ENCODE data around the gene HMGN1. TPM values are rescaled to one million over a fixed set of nuclear protein-coding genes. Genes with fewer than 3 reads are reported as not detected.
"Not testable (repeated sequence)": the region's sequence is repeated elsewhere in the genome, so short reads cannot be mapped to it uniquely, and the experiment has no call there.

Gene HMGN1
- total RNA-seq, 1 donor from 2014 or later: 376 TPM

- peak overlapping the region; percentile 99 for H3K4me3 ChIP-seq (ENCODE audit: low read depth, low read length)
- no peak for DNase-seq (ENCODE audit: low read depth)
- no peak for TF ChIP-seq CTCF (conservative IDR thresholded peaks at IDR 0.05; ENCODE audit: low read depth, low read length)
Observed at GRCh38 chr21:39379986-39380891, 31.4 kb upstream of the HMGN1 start.

- DNase-seq (ENCODE audit: low read depth): no peak
- no peak for TF ChIP-seq CTCF (conservative IDR thresholded peaks at IDR 0.05; ENCODE audit: low read depth, low read length)
Observed at GRCh38 chr21:39377444-39378050, 28.7 kb upstream of the HMGN1 start.

GRCh38 chr21:39375446-39375845, 26.6 kb upstream of the HMGN1 start:
- H3K4me3 ChIP-seq (ENCODE audit: low read depth, low read length): no peak overlapping the region
- TF ChIP-seq CTCF (conservative IDR thresholded peaks at IDR 0.05; ENCODE audit: low read depth, low read length): no peak
- DNase-seq (ENCODE audit: low read depth): no peak

More at GRCh38 chr21:39377444-39378050, 28.7 kb upstream of the HMGN1 start:
- H3K4me3 ChIP-seq (ENCODE audit: low read depth, low read length): no peak overlapping the region

GRCh38 chr21:39374046-39374445, 25.2 kb upstream of the HMGN1 start:
- no peak for DNase-seq (ENCODE audit: low read depth)
- TF ChIP-seq CTCF (conservative IDR thresholded peaks at IDR 0.05; ENCODE audit: low read depth, low read length): no peak
- no peak overlapping the region for H3K4me3 ChIP-seq (ENCODE audit: low read depth, low read length)

GRCh38 chr21:39373634-39374033, 24.7 kb upstream of the HMGN1 start:
- no peak for DNase-seq (ENCODE audit: low read depth)
- TF ChIP-seq CTCF (conservative IDR thresholded peaks at IDR 0.05; ENCODE audit: low read depth, low read length): peak; percentile 66
- H3K4me3 ChIP-seq (ENCODE audit: low read depth, low read length): no peak overlapping the region

- not testable (repeated sequence) for DNase-seq (ENCODE audit: low read depth); H3K4me3 ChIP-seq (ENCODE audit: low read depth, low read length)
Observed at GRCh38 chr21:39369896-39370288, 21.0 kb upstream of the HMGN1 start.

GRCh38 chr21:39367783-39368182, 18.9 kb upstream of the HMGN1 start:
- no peak overlapping the region for H3K4me3 ChIP-seq (ENCODE audit: low read depth, low read length)
- TF ChIP-seq CTCF (conservative IDR thresholded peaks at IDR 0.05; ENCODE audit: low read depth, low read length): no peak
- no peak for DNase-seq (ENCODE audit: low read depth)

All from epithelial cell of proximal tubule (primary cell).